ENCODE data around the gene INAFM2. TPM values are rescaled to one million over a fixed set of nuclear protein-coding genes. Genes with fewer than 3 reads are reported as not detected.

Gene INAFM2
- total RNA-seq, 1 donor from 2014 or later, result 14.9 TPM

- H3K27me3 ChIP-seq (ENCODE audit: control insufficient read depth, insufficient read depth, low read length), result peaks cover 5% of the 10 kb centered on the region
- no peak for DNase-seq (ENCODE audit: low read depth)
- TF ChIP-seq, protein P1, sequence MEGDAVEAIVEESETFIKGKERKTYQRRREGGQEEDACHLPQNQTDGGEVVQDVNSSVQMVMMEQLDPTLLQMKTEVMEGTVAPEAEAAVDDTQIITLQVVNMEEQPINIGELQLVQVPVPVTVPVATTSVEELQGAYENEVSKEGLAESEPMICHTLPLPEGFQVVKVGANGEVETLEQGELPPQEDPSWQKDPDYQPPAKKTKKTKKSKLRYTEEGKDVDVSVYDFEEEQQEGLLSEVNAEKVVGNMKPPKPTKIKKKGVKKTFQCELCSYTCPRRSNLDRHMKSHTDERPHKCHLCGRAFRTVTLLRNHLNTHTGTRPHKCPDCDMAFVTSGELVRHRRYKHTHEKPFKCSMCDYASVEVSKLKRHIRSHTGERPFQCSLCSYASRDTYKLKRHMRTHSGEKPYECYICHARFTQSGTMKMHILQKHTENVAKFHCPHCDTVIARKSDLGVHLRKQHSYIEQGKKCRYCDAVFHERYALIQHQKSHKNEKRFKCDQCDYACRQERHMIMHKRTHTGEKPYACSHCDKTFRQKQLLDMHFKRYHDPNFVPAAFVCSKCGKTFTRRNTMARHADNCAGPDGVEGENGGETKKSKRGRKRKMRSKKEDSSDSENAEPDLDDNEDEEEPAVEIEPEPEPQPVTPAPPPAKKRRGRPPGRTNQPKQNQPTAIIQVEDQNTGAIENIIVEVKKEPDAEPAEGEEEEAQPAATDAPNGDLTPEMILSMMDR (IDR thresholded peaks at IDR 0.05; ENCODE audit: insufficient read depth, low read length, poor library complexity, severe bottlenecking), result no peak
- no peak overlapping the region for H3K4me3 ChIP-seq (ENCODE audit: low read depth, low read length)
- no peaks in the 10 kb centered on the region for H3K36me3 ChIP-seq (ENCODE audit: control insufficient read depth, insufficient read depth, low read length)
These were observed 25.0 kb downstream of the INAFM2 start for GRCh38 chr15:40348474-40348870.

GRCh38 chr15:40349163-40349562, 25.7 kb downstream of the INAFM2 start:
- H3K27me3 ChIP-seq (ENCODE audit: control insufficient read depth, insufficient read depth, low read length), result peaks cover 11% of the 10 kb centered on the region
- TF ChIP-seq, protein P1 (IDR thresholded peaks at IDR 0.05; ENCODE audit: insufficient read depth, low read length, poor library complexity, severe bottlenecking), result no peak

DNA sequence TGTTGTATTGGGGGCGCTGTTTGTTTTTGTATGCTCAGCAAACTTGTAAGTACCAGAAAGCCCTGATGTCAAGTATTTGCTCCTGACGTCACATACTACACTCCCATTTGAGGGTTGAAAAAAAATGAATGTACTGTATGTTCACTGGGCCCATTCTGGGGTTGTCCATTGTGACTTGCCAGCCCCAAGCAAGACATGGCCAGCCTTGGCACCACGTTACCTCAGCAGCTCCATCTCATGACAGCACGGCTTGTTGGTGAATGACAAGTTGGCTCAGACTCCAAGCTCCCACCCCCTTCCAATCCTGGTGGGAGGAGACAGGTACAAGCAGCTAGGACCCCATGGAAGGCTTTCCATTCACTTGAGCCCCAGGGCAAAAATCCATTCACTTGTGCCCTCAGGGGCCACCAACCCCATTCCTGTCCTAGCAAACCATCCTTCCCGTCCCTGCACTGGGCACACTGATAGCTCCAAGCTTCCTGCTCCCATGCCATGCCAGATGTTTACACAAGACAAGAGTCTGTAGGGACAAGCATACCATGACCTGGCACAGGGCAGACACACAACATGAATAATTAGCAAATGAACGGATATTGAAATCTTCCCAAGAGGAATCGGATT, 28.9 kb downstream of the INAFM2 start:
- no peak overlapping the region for H3K4me3 ChIP-seq (ENCODE audit: low read depth, low read length)
- DNase-seq (ENCODE audit: low read depth), result no peak
- H3K36me3 ChIP-seq (ENCODE audit: control insufficient read depth, insufficient read depth, low read length), result no peaks in the 10 kb centered on the region
- peaks cover 14% of the 10 kb centered on the region for H3K27me3 ChIP-seq (ENCODE audit: control insufficient read depth, insufficient read depth, low read length)
- TF ChIP-seq, protein P1 (IDR thresholded peaks at IDR 0.05; ENCODE audit: insufficient read depth, low read length, poor library complexity, severe bottlenecking), result no peak

More at GRCh38 chr15:40349163-40349562, 25.7 kb downstream of the INAFM2 start:
- H3K4me3 ChIP-seq (ENCODE audit: low read depth, low read length), result no peak overlapping the region
- no peak for DNase-seq (ENCODE audit: low read depth)
- H3K36me3 ChIP-seq (ENCODE audit: control insufficient read depth, insufficient read depth, low read length), result no peaks in the 10 kb centered on the region

DNA sequence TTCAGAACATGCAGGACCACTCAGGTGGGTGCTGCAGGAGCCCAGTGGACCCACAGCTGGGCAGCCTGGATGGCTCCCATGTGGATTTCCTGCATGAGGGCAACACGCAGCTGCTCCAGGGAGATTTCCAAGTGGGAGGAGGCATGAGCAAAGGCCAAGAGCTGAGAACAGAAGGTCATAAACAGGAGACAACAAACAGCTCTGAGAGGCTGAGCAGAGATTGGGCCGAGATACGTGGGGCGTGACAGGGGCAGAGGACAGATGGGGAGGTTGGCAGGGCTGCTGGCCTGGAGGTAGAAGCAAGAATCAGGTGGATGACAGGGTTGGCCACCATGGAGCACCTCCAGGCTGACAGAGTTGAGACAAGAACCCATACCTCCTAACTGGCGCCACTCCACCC, 30.2 kb downstream of the INAFM2 start:
- Histone ChIP-seq H3K4me3 (ENCODE audit: low read depth, low read length) (no peak overlapping the region), H3K36me3 (ENCODE audit: control insufficient read depth, insufficient read depth, low read length) (no peaks in the 10 kb centered on the region), H3K27me3 (ENCODE audit: control insufficient read depth, insufficient read depth, low read length) (peaks cover 18% of the 10 kb centered on the region)
- TF ChIP-seq, protein P1 (IDR thresholded peaks at IDR 0.05; ENCODE audit: insufficient read depth, low read length, poor library complexity, severe bottlenecking), result no peak
- no peak for DNase-seq (ENCODE audit: low read depth)

- no peaks in the 10 kb centered on the region for H3K36me3 ChIP-seq (ENCODE audit: control insufficient read depth, insufficient read depth, low read length)
- no peak for DNase-seq (ENCODE audit: low read depth)
- H3K27me3 ChIP-seq (ENCODE audit: control insufficient read depth, insufficient read depth, low read length), result peaks cover 24% of the 10 kb centered on the region
- H3K4me3 ChIP-seq (ENCODE audit: low read depth, low read length), result no peak overlapping the region
- TF ChIP-seq, protein P1 (IDR thresholded peaks at IDR 0.05; ENCODE audit: insufficient read depth, low read length, poor library complexity, severe bottlenecking), result peak; percentile 74
These were observed 31.1 kb downstream of the INAFM2 start for GRCh38 chr15:40354408-40355171.
